Measurements from ENCODE around the gene CATSPERD.
A peak's percentile ranks its signal among the peaks of the same experiment; 100 is the strongest.

GRCh38 chr19:5695649-5696195 is 24.7 kb upstream of the CATSPERD start:
- TF ChIP-seq POLR2AphosphoS5 (IDR thresholded peaks at IDR 0.05; ENCODE audit: borderline replicate concordance, low read depth, low read length) (peak; percentile 9; the same call in 1 of the 2 replicates), EZH2 (IDR thresholded peaks at IDR 0.05) (no peak)
